Measurements from ENCODE around the gene CYP4F3. TPM values are rescaled to one million over a fixed set of nuclear protein-coding genes. Genes with fewer than 3 reads are reported as not detected.

CYP4F3 gene
- polyA plus RNA-seq, 3 donors: 0.56 to 1.2 (median 0.92) TPM

DNA sequence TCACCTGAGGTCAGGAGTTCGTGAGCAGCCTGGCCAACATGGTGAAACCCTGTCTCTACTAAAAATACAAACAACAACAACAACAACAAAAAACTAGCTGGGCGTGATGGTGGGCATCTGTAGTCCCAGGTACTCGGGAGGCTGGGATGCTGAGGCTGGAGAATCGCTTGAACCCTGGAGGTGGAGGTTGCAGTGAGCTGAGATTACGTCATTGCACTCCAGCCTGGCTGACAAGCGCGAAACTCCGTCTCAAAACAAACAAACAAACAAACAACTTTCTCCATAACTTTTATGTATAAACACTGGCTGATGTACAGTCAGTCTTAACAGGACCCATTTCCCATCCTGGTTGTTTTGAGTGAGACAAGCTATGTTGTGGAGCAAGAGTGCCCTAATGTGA, 31.4 kb upstream of the CYP4F3 start:
- peaks cover 5 to 10% (median 8%) of the 10 kb centered on the region in 3 donors for H3K27me3 Mint-ChIP-seq (ENCODE audit: low read depth in 3 of 3)
- no peak overlapping the region for H3K4me3 Mint-ChIP-seq
- WGBS (ENCODE audit: insufficient coverage): no CpG with 5 or more reads among the region's 8 CpGs
- H3K79me2 ChIP-seq (ENCODE audit: insufficient read depth, low read length): no peaks in the 10 kb centered on the region
- no peak overlapping the region for H3K27ac ChIP-seq (ENCODE audit: low read depth in 1 of 2, low read length in 2 of 2)
- no peak overlapping the region for H2AFZ ChIP-seq (ENCODE audit: insufficient read depth, low read depth, low read length, poor library complexity, severe bottlenecking)
- no peak overlapping the region for H3K4me3 ChIP-seq (replicated peaks in 1 of 3; ENCODE audit: low read depth in 2 of 3, low read length in 3 of 3)
- TF ChIP-seq, protein P1, sequence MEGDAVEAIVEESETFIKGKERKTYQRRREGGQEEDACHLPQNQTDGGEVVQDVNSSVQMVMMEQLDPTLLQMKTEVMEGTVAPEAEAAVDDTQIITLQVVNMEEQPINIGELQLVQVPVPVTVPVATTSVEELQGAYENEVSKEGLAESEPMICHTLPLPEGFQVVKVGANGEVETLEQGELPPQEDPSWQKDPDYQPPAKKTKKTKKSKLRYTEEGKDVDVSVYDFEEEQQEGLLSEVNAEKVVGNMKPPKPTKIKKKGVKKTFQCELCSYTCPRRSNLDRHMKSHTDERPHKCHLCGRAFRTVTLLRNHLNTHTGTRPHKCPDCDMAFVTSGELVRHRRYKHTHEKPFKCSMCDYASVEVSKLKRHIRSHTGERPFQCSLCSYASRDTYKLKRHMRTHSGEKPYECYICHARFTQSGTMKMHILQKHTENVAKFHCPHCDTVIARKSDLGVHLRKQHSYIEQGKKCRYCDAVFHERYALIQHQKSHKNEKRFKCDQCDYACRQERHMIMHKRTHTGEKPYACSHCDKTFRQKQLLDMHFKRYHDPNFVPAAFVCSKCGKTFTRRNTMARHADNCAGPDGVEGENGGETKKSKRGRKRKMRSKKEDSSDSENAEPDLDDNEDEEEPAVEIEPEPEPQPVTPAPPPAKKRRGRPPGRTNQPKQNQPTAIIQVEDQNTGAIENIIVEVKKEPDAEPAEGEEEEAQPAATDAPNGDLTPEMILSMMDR (IDR thresholded peaks at IDR 0.05): no peak
- no peaks in the 10 kb centered on the region for H3K4me1 ChIP-seq (ENCODE audit: control insufficient read depth in 1 of 2, insufficient read depth in 2 of 2, low read length in 2 of 2)
- H3K9me3 ChIP-seq (replicated peaks in 1 of 2; ENCODE audit: control insufficient read depth in 1 of 2, insufficient read depth in 1 of 2, low read length in 2 of 2): no peaks in the 10 kb centered on the region
- no peaks in the 10 kb centered on the region for H4K20me1 ChIP-seq (ENCODE audit: insufficient read depth, low read length)
- intact Hi-C loops (cut with micrococcal nuclease): no loop called here
- H3K27ac Mint-ChIP-seq: no peak overlapping the region
- H3K4me1 Mint-ChIP-seq: peaks cover 16% of the 10 kb centered on the region
- no peak for DNase-seq
- H3K36me3 ChIP-seq (replicated peaks in 1 of 2; ENCODE audit: control insufficient read depth in 1 of 2, insufficient read depth in 2 of 2, low read length in 2 of 2): no peaks in the 10 kb centered on the region
- no peaks in the 10 kb centered on the region for H3K27me3 ChIP-seq (ENCODE audit: control insufficient read depth in 2 of 2, insufficient read depth in 2 of 2, low read length in 2 of 2)
- no peak overlapping the region for H3K4me2 ChIP-seq (replicated peaks; ENCODE audit: extremely low read depth, low read length, poor library complexity, severe bottlenecking)
- H3K36me3 Mint-ChIP-seq: no peaks in the 10 kb centered on the region
- no peaks in the 10 kb centered on the region for H3K9me3 Mint-ChIP-seq
- H3K9ac ChIP-seq (ENCODE audit: insufficient read depth, low read length, poor library complexity, severe bottlenecking): no peak overlapping the region

DNA sequence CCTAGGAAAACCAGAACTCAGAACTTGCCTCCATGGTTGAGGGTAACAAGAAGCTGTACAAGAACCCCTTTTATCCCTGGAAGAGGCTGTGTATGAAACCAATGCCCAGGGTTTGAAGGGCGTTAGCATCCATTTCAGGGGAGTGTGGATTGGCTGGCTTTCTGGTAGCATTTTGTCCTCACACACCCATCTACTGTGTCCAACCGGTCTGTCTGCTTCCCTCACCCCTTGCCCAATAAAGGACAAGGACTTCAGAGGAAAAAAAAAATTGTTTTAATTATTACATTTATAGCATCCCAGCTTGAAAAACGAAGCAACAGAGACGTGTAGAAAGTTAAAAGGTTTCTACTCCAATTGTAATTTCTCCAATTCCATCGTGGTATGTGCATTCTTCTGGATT, 28.4 kb upstream of the CYP4F3 start:
- WGBS (ENCODE audit: insufficient coverage): no CpG with 5 or more reads among the region's 5 CpGs
- no peak overlapping the region for H3K4me3 Mint-ChIP-seq
- H3K9me3 ChIP-seq (replicated peaks in 1 of 2; ENCODE audit: control insufficient read depth in 1 of 2, insufficient read depth in 1 of 2, low read length in 2 of 2): no peaks in the 10 kb centered on the region
- H3K27me3 ChIP-seq (ENCODE audit: control insufficient read depth in 2 of 2, insufficient read depth in 2 of 2, low read length in 2 of 2): no peaks in the 10 kb centered on the region
- no peaks in the 10 kb centered on the region for H3K79me2 ChIP-seq (ENCODE audit: insufficient read depth, low read length)
- no peak overlapping the region for H3K9ac ChIP-seq (ENCODE audit: insufficient read depth, low read length, poor library complexity, severe bottlenecking)
- no peak overlapping the region for H3K4me3 ChIP-seq (replicated peaks in 1 of 3; ENCODE audit: low read depth in 2 of 3, low read length in 3 of 3)
- H3K4me2 ChIP-seq (replicated peaks; ENCODE audit: extremely low read depth, low read length, poor library complexity, severe bottlenecking): no peak overlapping the region
- H4K20me1 ChIP-seq (ENCODE audit: insufficient read depth, low read length): no peaks in the 10 kb centered on the region
- TF ChIP-seq, protein P1 (IDR thresholded peaks at IDR 0.05): no peak
- H3K36me3 ChIP-seq (replicated peaks in 1 of 2; ENCODE audit: control insufficient read depth in 1 of 2, insufficient read depth in 2 of 2, low read length in 2 of 2): no peaks in the 10 kb centered on the region
- no peak overlapping the region for H3K27ac ChIP-seq (ENCODE audit: low read depth in 1 of 2, low read length in 2 of 2)
- H3K9me3 Mint-ChIP-seq: peaks cover 0 to 1% (median 0%) of the 10 kb centered on the region in 7 donors
- H3K27me3 Mint-ChIP-seq (ENCODE audit: low read depth in 3 of 3): peaks cover 7 to 15% (median 10%) of the 10 kb centered on the region in 3 donors
- H2AFZ ChIP-seq (ENCODE audit: insufficient read depth, low read depth, low read length, poor library complexity, severe bottlenecking): no peak overlapping the region
- H3K4me1 ChIP-seq (ENCODE audit: control insufficient read depth in 1 of 2, insufficient read depth in 2 of 2, low read length in 2 of 2): no peaks in the 10 kb centered on the region
- intact Hi-C loops (cut with micrococcal nuclease): no loop called here
- H3K36me3 Mint-ChIP-seq: no peaks in the 10 kb centered on the region
- DNase-seq: no peak
- no peak overlapping the region for H3K27ac Mint-ChIP-seq
- peaks cover 19% of the 10 kb centered on the region for H3K4me1 Mint-ChIP-seq

All from CD14-positive monocyte (primary cell).